NOMO-1 treated with DMSO at 0.1 percent for 48 hours (cell line): ENCODE data around the gene HP1BP3.

ENCODE experiments used
- DNase-seq: peaks from one replicate; lab custom pipeline; 2025; ENCODE audit not compliant: unreplicated experiment; lab: John Stamatoyannopoulos, UW

HP1BP3 gene

GRCh38 chr1:20696397-20697333 lies 90.4 kb downstream of the HP1BP3 start:
- peak; percentile 75 for DNase-seq

- DNase-seq = no peak
Measured at GRCh38 chr1:20695515-20695914, 91.6 kb downstream of the HP1BP3 start.

- no peak for DNase-seq
Measured at GRCh38 chr1:20693623-20694022, 93.5 kb downstream of the HP1BP3 start.
